GM19035 (cell line): ENCODE data around the gene IGF1R.
"Not testable (repeated sequence)": the region's sequence is repeated elsewhere in the genome, so short reads cannot be mapped to it uniquely, and the experiment has no call there.

Experiments used
- ATAC-seq: cut with Tn5 transposase; IDR thresholded peaks from one replicate; pipeline ENCODE4 v1.9.1; 2021; ENCODE audit not compliant: unreplicated experiment

The IGF1R gene

GRCh38 chr15:98955331-98955730 is 307.0 kb downstream of the IGF1R start:
- no peak for ATAC-seq

- ATAC-seq: no peak
Measured at GRCh38 chr15:98955961-98956723, 307.8 kb downstream of the IGF1R start.

- ATAC-seq: no peak
Measured at GRCh38 chr15:98956796-98957553, 308.6 kb downstream of the IGF1R start.

- no peak for ATAC-seq
Measured at GRCh38 chr15:98957655-98958054, 309.3 kb downstream of the IGF1R start.

GRCh38 chr15:98958076-98958475 is 309.7 kb downstream of the IGF1R start:
- ATAC-seq: no peak

- no peak for ATAC-seq
Measured at GRCh38 chr15:98958918-98959639, 310.7 kb downstream of the IGF1R start.

DNA sequence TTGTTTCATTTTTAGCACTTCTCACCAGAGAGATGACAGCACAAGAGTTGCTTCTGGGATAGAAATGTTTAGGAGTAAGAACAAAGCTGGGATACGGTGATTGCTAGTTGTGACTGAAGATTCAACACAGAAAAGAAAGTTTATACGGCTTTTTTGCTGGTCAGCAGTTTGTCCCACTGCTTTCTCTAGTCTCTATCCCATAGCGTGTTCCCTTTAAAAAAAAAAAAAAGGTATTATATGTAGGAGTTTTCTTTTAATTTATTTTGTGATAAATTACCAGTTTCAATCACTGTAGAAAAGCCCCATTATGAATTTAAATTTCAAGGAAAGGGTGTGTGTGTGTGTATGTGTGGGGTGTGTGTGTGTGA is 311.3 kb downstream of the IGF1R start:
- no peak for ATAC-seq

- no peak for ATAC-seq
Measured at GRCh38 chr15:98960555-98961050, 312.3 kb downstream of the IGF1R start.

DNA sequence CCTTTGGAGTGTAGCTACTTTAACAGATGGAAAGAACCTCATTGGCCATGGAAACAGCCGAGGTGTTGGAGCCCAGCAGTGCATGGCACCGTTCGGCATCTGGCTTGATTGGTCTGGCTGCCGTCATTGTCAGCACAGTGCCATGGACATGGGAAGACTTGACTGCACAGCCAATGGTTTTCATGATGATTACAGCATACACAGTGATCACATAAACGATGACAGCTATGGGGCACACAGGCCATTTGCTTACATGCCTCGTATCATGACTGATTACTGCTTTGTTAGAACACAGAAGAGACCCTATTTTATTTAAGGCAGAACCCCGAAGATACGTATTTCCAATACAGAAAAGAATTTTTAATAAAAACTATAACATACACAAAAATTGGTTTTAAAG is 315.1 kb downstream of the IGF1R start:
- no peak for ATAC-seq

- ATAC-seq: no peak
Measured at GRCh38 chr15:98964466-98965133, 316.3 kb downstream of the IGF1R start.

DNA sequence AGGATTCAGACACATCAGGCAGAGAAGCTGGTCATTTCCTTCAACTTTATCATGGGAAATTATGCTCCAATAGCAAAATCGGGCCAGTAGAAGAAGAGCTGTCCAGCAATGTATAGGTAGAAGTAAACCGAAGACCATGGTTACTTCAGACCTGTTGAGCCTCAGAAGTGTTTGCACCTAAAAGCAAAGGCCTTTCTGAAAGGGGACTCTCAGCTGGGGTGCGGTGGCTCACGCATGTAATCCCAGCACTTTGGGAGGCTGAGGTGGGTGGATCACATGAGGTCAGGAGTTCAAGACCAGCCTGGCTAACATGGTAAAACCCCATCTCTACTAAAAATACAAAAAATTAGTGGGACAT is 316.8 kb downstream of the IGF1R start:
- not testable (repeated sequence) for ATAC-seq

DNA sequence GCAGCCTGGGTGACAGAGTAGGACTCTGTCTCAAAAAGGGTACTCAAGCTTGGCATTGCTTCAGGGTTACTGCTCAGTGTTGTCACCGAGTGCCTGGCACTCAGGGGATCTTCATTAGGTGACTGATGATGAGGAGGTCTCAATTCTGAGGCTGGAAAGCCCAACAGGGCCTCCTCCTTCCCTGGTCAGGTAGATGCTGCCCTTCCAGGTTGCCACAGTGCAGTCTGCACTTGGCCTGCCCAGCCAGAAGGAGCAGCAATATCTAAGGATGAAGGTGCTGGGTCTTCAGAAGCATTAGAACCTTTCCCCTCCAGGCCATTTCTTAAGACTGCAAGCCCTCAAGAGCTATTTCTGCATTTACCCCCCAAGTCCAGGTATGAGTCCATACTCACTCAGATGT is 317.3 kb downstream of the IGF1R start:
- no peak for ATAC-seq

GRCh38 chr15:98966091-98966787 is 317.9 kb downstream of the IGF1R start:
- ATAC-seq: no peak

GRCh38 chr15:98967096-98967495 is 318.8 kb downstream of the IGF1R start:
- no peak for ATAC-seq

- ATAC-seq: no peak
Measured at GRCh38 chr15:98967916-98968315, 319.6 kb downstream of the IGF1R start.

DNA sequence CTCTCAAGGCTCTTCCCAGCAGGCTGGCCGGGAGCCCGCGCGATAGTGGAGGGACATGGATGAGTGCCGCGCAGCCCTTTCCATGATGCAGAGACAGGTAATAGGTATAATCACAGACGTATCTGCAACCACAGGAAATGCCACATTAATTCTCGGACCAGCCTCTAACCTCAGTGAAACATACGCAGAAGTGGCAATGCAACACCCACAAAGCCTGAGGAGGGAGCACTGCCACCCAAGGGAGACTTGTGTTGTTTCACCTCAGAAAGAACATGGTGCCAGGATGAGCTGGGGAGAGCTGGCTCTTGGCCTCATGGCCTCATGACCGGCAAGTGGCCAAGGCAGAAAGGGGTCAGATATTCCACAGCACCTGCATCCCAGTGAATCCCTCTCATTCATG is 320.2 kb downstream of the IGF1R start:
- no peak for ATAC-seq

DNA sequence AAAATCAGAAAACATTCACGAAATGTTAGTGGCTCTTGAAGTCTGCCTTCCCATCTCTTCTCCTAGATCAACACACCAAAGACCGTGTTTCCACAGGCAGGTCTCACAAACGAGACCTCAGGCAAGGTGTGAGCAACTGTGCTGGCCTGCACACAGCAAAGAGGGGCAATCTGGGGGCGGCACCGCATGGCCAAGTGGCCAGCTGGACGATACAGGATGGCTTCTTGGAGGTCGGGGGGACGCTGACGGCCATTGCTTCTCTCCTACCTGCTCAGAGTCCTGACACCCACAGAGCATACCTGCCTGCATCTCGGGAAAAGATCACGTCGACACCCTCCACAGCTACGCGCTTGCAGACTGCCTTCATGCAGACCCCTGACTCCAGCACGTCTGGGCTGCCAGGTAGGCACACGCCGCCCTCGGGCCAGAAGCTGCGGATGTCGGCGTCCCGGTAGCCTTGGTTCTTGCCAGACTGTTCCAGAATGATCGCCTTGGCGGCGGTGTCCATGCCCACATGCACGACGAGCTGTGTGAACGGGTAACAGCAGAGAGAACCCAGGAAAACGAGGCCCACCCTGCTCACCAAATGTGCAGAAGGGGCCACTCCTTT is 320.9 kb downstream of the IGF1R start:
- no peak for ATAC-seq

- ATAC-seq: no peak
Measured at GRCh38 chr15:98970799-98971198, 322.5 kb downstream of the IGF1R start.

DNA sequence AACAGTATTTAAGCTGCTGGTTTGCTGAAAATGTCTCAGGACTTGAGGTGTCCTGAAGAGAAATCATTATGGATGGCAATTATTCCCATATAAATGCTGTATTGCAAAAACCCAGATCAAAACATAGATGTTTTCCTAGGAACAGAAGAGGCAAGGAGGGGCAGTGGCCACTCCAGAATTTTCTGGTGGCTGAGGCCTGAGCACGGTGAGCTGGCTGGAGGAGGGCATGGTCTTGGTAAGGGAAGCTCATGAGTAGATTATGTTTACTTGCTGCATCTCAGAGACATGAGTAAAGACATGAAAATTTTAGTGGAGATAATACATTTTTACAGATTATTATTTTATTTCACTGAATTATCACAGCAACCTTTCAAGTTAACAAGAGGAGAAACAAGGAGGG is 328.2 kb downstream of the IGF1R start:
- no peak for ATAC-seq

- ATAC-seq: no peak
Measured at GRCh38 chr15:98977441-98977840, 329.1 kb downstream of the IGF1R start.
